HEK293 (cell line): ENCODE data around the gene PTPN4.

Source experiments
- CTCF ChIP-seq: fragments of 450-650 bp; formaldehyde crosslinking; IDR thresholded peaks from 2 replicates; pipeline ENCODE4 v1.5.1; 2016; ENCODE audit warnings: missing biosample characterization, missing genetic modification characterization
- ZBTB44 ChIP-seq: fragments of 450-650 bp; IDR thresholded peaks from 2 replicates; pipeline ENCODE4 v1.5.1; 2018; ENCODE audit warnings: missing biosample characterization, mild to moderate bottlenecking, missing genetic modification characterization
- ZBTB7A ChIP-seq: fragments of 450-650 bp; formaldehyde crosslinking; IDR thresholded peaks from 2 replicates; pipeline ENCODE4 v1.5.1; 2016; ENCODE audit warnings: low read depth, missing biosample characterization, missing genetic modification characterization
- ZNF10 ChIP-seq: fragments of 450-650 bp; formaldehyde crosslinking; IDR thresholded peaks from 2 replicates; pipeline ENCODE4 v1.5.1; 2017; ENCODE audit warnings: missing biosample characterization, missing genetic modification characterization
- ZNF239 ChIP-seq: fragments of 450-650 bp; formaldehyde crosslinking; IDR thresholded peaks from 2 replicates; pipeline ENCODE4 v1.5.1; 2016; ENCODE audit warnings: missing biosample characterization, missing genetic modification characterization
- ZNF266 ChIP-seq: fragments of 450-650 bp; formaldehyde crosslinking; IDR thresholded peaks from 2 replicates; pipeline ENCODE4 v1.5.1; 2016; ENCODE audit warnings: missing biosample characterization, missing genetic modification characterization, low read depth
- ZNF426 ChIP-seq: fragments of 450-650 bp; formaldehyde crosslinking; IDR thresholded peaks from 2 replicates; pipeline ENCODE4 v1.5.1; 2017; ENCODE audit warnings: missing biosample characterization, missing genetic modification characterization, mild to moderate bottlenecking, inconsistent platforms, moderate library complexity
- ZNF76 ChIP-seq: fragments of 450-650 bp; formaldehyde crosslinking; IDR thresholded peaks from 2 replicates; pipeline ENCODE4; 2016; ENCODE audit warnings: low read depth, missing biosample characterization, missing genetic modification characterization, borderline replicate concordance
- ZXDB ChIP-seq: fragments of 450-650 bp; formaldehyde crosslinking; IDR thresholded peaks from 2 replicates; pipeline ENCODE4 v1.5.1; 2016; ENCODE audit warnings: missing biosample characterization, missing genetic modification characterization
- TF ChIP-seq, protein P1 (sequence below): fragments of 450-650 bp; formaldehyde crosslinking; IDR thresholded peaks from 2 replicates; pipeline ENCODE4 v1.5.1; 2016; ENCODE audit warnings: missing biosample characterization, missing genetic modification characterization

GRCh38 chr2:119741868-119742267 lies 17.9 kb upstream of the PTPN4 start:
- TF ChIP-seq ZNF76 (no peak), ZXDB (tag by site-specific recombination) (no peak), ZNF266 (tag by site-specific recombination) (no peak), CTCF (tag by site-specific recombination) (no peak), ZNF10 (no peak), ZNF426 (tag by site-specific recombination) (no peak), ZBTB7A (tag by site-specific recombination) (no peak), ZBTB44 (tag by site-specific recombination) (no peak), ZNF239 (tag by site-specific recombination) (no peak)
- TF ChIP-seq, protein P1, sequence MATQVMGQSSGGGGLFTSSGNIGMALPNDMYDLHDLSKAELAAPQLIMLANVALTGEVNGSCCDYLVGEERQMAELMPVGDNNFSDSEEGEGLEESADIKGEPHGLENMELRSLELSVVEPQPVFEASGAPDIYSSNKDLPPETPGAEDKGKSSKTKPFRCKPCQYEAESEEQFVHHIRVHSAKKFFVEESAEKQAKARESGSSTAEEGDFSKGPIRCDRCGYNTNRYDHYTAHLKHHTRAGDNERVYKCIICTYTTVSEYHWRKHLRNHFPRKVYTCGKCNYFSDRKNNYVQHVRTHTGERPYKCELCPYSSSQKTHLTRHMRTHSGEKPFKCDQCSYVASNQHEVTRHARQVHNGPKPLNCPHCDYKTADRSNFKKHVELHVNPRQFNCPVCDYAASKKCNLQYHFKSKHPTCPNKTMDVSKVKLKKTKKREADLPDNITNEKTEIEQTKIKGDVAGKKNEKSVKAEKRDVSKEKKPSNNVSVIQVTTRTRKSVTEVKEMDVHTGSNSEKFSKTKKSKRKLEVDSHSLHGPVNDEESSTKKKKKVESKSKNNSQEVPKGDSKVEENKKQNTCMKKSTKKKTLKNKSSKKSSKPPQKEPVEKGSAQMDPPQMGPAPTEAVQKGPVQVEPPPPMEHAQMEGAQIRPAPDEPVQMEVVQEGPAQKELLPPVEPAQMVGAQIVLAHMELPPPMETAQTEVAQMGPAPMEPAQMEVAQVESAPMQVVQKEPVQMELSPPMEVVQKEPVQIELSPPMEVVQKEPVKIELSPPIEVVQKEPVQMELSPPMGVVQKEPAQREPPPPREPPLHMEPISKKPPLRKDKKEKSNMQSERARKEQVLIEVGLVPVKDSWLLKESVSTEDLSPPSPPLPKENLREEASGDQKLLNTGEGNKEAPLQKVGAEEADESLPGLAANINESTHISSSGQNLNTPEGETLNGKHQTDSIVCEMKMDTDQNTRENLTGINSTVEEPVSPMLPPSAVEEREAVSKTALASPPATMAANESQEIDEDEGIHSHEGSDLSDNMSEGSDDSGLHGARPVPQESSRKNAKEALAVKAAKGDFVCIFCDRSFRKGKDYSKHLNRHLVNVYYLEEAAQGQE = no peak
